Peyer's patch (tissue), 4 donors: ENCODE results near the gene KLHL10.

Experiments
- POLR2A ChIP-seq, 2 donors: fragments of 450-650 bp; IDR thresholded peaks; one replicate each; pipeline ENCODE4 v1.5.1; 2017; ENCODE audit warnings: antibody characterized with exemption in 2 of 2, mild to moderate bottlenecking in 2 of 2, moderate library complexity in 2 of 2
- TF ChIP-seq, protein P1 (sequence below), 6 experiments: fragments of 450-650 bp in 4 of 6; fragments of 200-600 bp in 2 of 6; sonication (generic) in 1 of 6; IDR thresholded peaks; one replicate each; pipeline ENCODE4 v1.5.1; 2017 to 2019; ENCODE audit warnings: antibody characterized with exemption in 6 of 6, mild to moderate bottlenecking in 3 of 6, moderate library complexity in 1 of 6

GRCh38 chr17:41796121-41796895 is 41.3 kb upstream of the KLHL10 start:
- TF ChIP-seq, protein P1, sequence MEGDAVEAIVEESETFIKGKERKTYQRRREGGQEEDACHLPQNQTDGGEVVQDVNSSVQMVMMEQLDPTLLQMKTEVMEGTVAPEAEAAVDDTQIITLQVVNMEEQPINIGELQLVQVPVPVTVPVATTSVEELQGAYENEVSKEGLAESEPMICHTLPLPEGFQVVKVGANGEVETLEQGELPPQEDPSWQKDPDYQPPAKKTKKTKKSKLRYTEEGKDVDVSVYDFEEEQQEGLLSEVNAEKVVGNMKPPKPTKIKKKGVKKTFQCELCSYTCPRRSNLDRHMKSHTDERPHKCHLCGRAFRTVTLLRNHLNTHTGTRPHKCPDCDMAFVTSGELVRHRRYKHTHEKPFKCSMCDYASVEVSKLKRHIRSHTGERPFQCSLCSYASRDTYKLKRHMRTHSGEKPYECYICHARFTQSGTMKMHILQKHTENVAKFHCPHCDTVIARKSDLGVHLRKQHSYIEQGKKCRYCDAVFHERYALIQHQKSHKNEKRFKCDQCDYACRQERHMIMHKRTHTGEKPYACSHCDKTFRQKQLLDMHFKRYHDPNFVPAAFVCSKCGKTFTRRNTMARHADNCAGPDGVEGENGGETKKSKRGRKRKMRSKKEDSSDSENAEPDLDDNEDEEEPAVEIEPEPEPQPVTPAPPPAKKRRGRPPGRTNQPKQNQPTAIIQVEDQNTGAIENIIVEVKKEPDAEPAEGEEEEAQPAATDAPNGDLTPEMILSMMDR (IDR thresholded peaks at IDR 0.05), result no peak
- no peak for TF ChIP-seq POLR2A (IDR thresholded peaks at IDR 0.05)
